Type B pancreatic cell (in vitro differentiated cells): ENCODE results near the gene CXCR6. TPM values are rescaled to one million over a fixed set of nuclear protein-coding genes. Genes with fewer than 3 reads are reported as not detected.

ENCODE experiments used
- DNase-seq: peaks from one replicate; pipeline ENCODE4 v3.0.0; 2021; ENCODE audit warnings: mixed read lengths; ENCODE audit not compliant: unreplicated experiment; ENCODE audit errors: extremely low spot score
- H3K27ac Mint-ChIP-seq: 2 replicates; pipeline ENCODE4 v1.8.0; 2021; ENCODE audit warnings: mild to moderate bottlenecking, mixed read lengths
- H3K27me3 Mint-ChIP-seq: 2 replicates; pipeline ENCODE4 v1.8.0; 2021; ENCODE audit warnings: mixed read lengths
- H3K36me3 Mint-ChIP-seq: 2 replicates; pipeline ENCODE4 v1.8.0; 2021; ENCODE audit warnings: mixed read lengths
- H3K4me1 Mint-ChIP-seq: one replicate; pipeline ENCODE4 v1.8.0; 2021; ENCODE audit warnings: mixed read lengths; ENCODE audit not compliant: unreplicated experiment
- H3K4me3 Mint-ChIP-seq: 2 replicates; pipeline ENCODE4 v1.8.0; 2021; ENCODE audit warnings: mild to moderate bottlenecking, mixed read lengths
- H3K9me3 Mint-ChIP-seq: 2 replicates; pipeline ENCODE4 v1.8.0; 2021; ENCODE audit warnings: mixed read lengths
- total RNA-seq: library from RNA; stranded (reverse); gene quantifications from 2 replicates; pipeline ENCODE4 v1.2.1, GENCODE V29; 2021; ENCODE audit warnings: low replicate concordance
- TF ChIP-seq, protein P1 (sequence below): fragments of 200-600 bp; sonication (generic); conservative IDR thresholded peaks from 2 replicates; pipeline ENCODE4 v1.5.0; 2021; ENCODE audit warnings: antibody characterized with exemption, mild to moderate bottlenecking

The CXCR6 gene
- total RNA-seq, 1 donor from 2014 or later = not detected

DNA sequence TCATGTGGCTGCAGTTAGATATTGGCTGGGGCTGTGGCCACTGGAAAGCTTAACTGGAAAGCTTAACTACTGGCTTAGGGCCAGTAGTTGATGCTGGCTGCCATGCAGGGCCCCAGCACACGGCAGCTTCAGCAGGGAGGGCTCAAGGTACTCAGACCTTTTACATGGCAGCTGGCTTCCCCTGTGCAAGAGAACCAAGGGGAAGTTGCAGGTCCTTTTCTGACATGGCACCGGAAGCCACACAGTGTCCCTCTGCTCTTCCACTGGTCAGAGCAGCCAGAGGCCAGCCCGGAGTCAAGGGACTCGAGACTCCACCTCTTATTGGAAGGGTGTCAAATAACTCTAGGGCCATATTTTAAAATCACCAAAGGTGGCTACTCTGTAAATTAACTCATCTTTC is 32.4 kb upstream of the CXCR6 start:
- H3K36me3 Mint-ChIP-seq = no peaks in the 10 kb centered on the region
- TF ChIP-seq, protein P1, sequence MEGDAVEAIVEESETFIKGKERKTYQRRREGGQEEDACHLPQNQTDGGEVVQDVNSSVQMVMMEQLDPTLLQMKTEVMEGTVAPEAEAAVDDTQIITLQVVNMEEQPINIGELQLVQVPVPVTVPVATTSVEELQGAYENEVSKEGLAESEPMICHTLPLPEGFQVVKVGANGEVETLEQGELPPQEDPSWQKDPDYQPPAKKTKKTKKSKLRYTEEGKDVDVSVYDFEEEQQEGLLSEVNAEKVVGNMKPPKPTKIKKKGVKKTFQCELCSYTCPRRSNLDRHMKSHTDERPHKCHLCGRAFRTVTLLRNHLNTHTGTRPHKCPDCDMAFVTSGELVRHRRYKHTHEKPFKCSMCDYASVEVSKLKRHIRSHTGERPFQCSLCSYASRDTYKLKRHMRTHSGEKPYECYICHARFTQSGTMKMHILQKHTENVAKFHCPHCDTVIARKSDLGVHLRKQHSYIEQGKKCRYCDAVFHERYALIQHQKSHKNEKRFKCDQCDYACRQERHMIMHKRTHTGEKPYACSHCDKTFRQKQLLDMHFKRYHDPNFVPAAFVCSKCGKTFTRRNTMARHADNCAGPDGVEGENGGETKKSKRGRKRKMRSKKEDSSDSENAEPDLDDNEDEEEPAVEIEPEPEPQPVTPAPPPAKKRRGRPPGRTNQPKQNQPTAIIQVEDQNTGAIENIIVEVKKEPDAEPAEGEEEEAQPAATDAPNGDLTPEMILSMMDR = no peak
- no peak overlapping the region for H3K27ac Mint-ChIP-seq
- H3K9me3 Mint-ChIP-seq = no peaks in the 10 kb centered on the region
- no peak for DNase-seq
- H3K4me1 Mint-ChIP-seq = peaks cover 9% of the 10 kb centered on the region
- H3K4me3 Mint-ChIP-seq = no peak overlapping the region
- H3K27me3 Mint-ChIP-seq = no peaks in the 10 kb centered on the region

DNA sequence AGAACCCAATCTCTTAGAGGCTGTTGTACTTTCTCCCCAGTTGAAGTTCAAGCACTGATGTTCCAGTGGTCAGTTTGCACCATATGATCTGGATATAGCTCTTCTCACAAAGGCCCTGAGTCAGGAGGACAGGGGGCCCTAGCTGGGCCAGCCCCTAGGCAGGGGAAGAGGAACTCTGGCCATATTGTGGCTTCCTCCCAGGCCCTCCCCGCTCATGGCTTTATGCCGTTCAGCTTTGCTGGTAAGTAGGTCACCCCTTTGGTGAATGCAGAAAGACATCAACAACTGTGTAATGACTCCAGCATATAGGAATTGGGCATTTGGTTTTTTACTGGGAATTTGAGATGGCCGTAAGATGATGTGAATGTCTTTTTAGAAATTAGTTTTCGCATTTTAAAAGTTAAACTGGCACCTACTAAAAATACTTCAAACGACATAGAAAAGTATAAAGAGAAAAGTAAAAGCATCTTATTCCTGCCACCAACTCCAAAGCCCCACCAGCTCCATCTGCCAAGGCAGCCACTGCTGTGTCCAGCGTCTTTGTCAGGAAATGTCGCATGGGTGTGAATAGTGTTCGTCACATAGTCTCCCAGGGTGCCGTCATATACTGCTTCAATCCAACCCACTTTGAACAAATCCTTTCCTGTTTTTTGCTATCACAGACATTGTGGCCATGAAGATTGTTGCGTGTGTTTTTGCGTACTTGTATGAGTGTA is 31.6 kb upstream of the CXCR6 start:
- TF ChIP-seq, protein P1 = no peak
- H3K27ac Mint-ChIP-seq = no peak overlapping the region
- peaks cover 17% of the 10 kb centered on the region for H3K4me1 Mint-ChIP-seq
- H3K27me3 Mint-ChIP-seq = no peaks in the 10 kb centered on the region
- no peaks in the 10 kb centered on the region for H3K36me3 Mint-ChIP-seq
- no peak for DNase-seq
- H3K4me3 Mint-ChIP-seq = no peak overlapping the region
- no peaks in the 10 kb centered on the region for H3K9me3 Mint-ChIP-seq

DNA sequence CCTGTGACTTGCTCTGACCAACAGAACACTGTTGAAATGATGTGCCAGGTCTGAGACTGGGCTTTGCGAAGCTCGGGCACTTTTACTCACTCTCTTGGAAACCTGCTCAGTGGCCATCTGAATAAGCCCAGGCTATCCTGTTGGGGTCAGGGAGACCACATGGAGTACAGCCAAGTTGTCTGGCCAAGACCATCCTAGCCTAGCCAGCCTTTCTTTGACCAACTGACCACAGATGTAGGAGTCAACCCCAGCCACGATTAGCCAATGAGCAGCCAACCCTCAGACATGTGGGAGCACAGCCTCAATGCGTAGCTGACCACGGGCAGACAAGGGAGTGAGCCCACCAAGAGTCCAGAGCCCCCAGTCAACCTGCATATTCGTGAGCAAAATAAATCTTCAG is 30.8 kb upstream of the CXCR6 start:
- no peak for DNase-seq
- Mint-ChIP-seq H3K27me3 (no peaks in the 10 kb centered on the region), H3K36me3 (no peaks in the 10 kb centered on the region), H3K27ac (no peak overlapping the region), H3K4me3 (no peak overlapping the region), H3K9me3 (no peaks in the 10 kb centered on the region), H3K4me1 (peaks cover 21% of the 10 kb centered on the region)
- TF ChIP-seq, protein P1 = no peak

DNA sequence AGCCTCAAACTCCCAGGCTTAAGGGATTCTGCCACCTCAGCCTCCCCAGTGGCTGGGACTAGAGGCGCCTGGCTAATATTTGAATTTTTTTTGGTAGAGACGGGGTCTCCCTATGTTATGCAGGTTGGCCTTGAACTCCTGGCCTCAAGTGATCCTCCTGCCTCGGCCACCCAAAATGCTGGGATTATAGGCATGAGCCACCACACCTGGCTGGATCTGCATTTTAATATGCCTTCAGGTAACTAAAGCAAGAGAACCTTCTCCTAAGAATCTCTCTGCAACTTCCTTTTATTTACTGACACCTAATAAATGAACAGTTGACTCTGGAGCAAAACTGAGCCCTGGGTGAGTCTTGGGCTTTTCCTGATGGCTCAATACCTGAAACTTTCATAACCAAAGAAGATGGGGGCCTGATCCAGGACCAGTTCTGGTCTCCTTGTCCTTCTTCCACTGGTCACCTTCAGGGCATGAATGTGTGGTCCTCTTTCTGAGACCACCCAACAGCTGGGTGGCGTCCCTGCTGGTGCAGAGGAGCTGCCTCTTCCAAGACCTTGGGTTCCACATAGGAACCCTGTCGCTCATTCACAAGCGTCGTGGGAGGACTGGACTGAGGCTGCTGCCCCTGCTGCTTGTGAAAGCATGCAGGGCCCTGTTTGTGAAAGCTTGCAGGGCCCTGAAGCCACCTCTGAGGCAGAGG is 28.8 kb upstream of the CXCR6 start:
- Mint-ChIP-seq H3K4me3 (no peak overlapping the region), H3K36me3 (peaks cover 3% of the 10 kb centered on the region), H3K27me3 (no peaks in the 10 kb centered on the region), H3K27ac (no peak overlapping the region), H3K9me3 (no peaks in the 10 kb centered on the region), H3K4me1 (peaks cover 21% of the 10 kb centered on the region)
- DNase-seq = no peak
- TF ChIP-seq, protein P1 = no peak

DNA sequence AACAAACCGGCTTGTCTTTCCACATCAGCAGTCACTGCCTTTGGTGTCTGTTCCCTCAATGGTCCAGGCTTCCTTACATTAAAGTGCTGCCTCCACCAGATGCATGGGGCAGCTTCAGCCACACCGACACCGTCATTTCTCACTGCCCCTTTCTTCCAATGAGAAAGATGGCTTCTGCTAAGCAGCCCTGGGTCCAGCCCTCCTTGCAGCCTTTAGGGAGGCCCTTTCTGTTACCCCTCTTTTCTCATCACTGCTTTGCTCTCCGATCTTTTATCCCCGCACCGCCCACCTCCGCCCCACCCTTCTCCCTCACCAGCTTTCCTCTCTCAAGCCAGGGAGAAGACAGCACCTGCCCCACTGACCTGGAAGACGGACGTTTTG is 28.2 kb upstream of the CXCR6 start:
- H3K4me1 Mint-ChIP-seq = peaks cover 21% of the 10 kb centered on the region
- no peak overlapping the region for H3K27ac Mint-ChIP-seq
- peak overlapping the region; percentile 11 for H3K4me3 Mint-ChIP-seq
- H3K36me3 Mint-ChIP-seq = peaks cover 3% of the 10 kb centered on the region
- H3K9me3 Mint-ChIP-seq = no peaks in the 10 kb centered on the region
- H3K27me3 Mint-ChIP-seq = no peaks in the 10 kb centered on the region
- no peak for DNase-seq
- TF ChIP-seq, protein P1 = no peak
